ENCODE measurements around the gene NCEH1. TPM values are rescaled to one million over a fixed set of nuclear protein-coding genes. Genes with fewer than 3 reads are reported as not detected.

Gene NCEH1
- polyA plus RNA-seq, 1 of the 3 experiments (the other 2 are of a cell fraction): 7.5 TPM

- no peak for TF ChIP-seq JUND (IDR thresholded peaks at IDR 0.05)
- TF ChIP-seq CHD2 (IDR thresholded peaks at IDR 0.05; ENCODE audit: low read length, partially characterized antibody): no peak
- no peak for TF ChIP-seq POLR2AphosphoS5 (IDR thresholded peaks at IDR 0.05; ENCODE audit: low read depth, low read length)
Observed at GRCh38 chr3:172696357-172696756, 14.5 kb downstream of the NCEH1 start (continued).

GRCh38 chr3:172694573-172695246 lies 16.2 kb downstream of the NCEH1 start:
- Histone ChIP-seq H4K20me1 (ENCODE audit: insufficient read depth) (no peaks in the 10 kb centered on the region), H2AFZ (ENCODE audit: low read depth) (no peak overlapping the region), H3K4me2 (no peak overlapping the region), H3K9me2 (no peaks in the 10 kb centered on the region), H3K36me3 (replicated peaks in 1 of 2; ENCODE audit: control insufficient read depth in 1 of 2, insufficient read depth in 2 of 2, low read length in 1 of 2) (no peaks in the 10 kb centered on the region), H3K4me1 (ENCODE audit: control insufficient read depth in 1 of 2, insufficient read depth in 2 of 2, low read depth in 1 of 2, low read length in 1 of 2) (no peaks in the 10 kb centered on the region), H3K27ac (ENCODE audit: low read depth in 2 of 2, low read length in 1 of 2) (no peak overlapping the region), H3K9me3 (no peaks in the 10 kb centered on the region), H3K79me2 (ENCODE audit: insufficient read depth) (peaks cover 40% of the 10 kb centered on the region; the same call in 1 of the 2 replicates), H3K9ac (no peak overlapping the region), H3F3A (replicated peaks; ENCODE audit: insufficient read depth) (no peaks in the 10 kb centered on the region), H3K4me3 (ENCODE audit: low read depth in 2 of 2, low read length in 1 of 2) (no peak overlapping the region), H3K27me3 (ENCODE audit: insufficient read depth) (no peaks in the 10 kb centered on the region)
- ChIA-PET CTCF (interaction anchor here (1.0 kb wide), 1 partner anchor 21 kb away, joined by 4 read pairs; no protein-coding TSS in a partner anchor), POLR2A (no interaction called here)
- WGBS (ENCODE audit: low lambda C conversion rate): 87% methylated on average over 4 of the region's 4 CpGs
- no peak for TF ChIP-seq SIN3A (IDR thresholded peaks at IDR 0.05; ENCODE audit: borderline replicate concordance, low read depth, low read length)
- TF ChIP-seq RAD21 (IDR thresholded peaks at IDR 0.05; ENCODE audit: low read length): no peak
- no peak for TF ChIP-seq JUND (IDR thresholded peaks at IDR 0.05)
- no peak for TF ChIP-seq MXI1 (IDR thresholded peaks at IDR 0.05; ENCODE audit: low read depth, low read length)
- TF ChIP-seq EP300 (IDR thresholded peaks at IDR 0.05; ENCODE audit: borderline replicate concordance in 1 of 2, low read depth in 1 of 2, low read length in 1 of 2): no peak
- no peak for TF ChIP-seq GATA2 (CRISPR knock-in tag; IDR thresholded peaks at IDR 0.05)
- no peak for TF ChIP-seq TCF12 (IDR thresholded peaks at IDR 0.05)
- no peak for TF ChIP-seq USF1 (IDR thresholded peaks at IDR 0.05; ENCODE audit: borderline replicate concordance, low read depth)
- no peak for TF ChIP-seq RXRA (IDR thresholded peaks at IDR 0.05; ENCODE audit: borderline replicate concordance, low read depth)
- no peak for TF ChIP-seq PBX3 (IDR thresholded peaks at IDR 0.05)
- no peak for TF ChIP-seq ELF1 (IDR thresholded peaks at IDR 0.05)
- TF ChIP-seq YY1 (IDR thresholded peaks at IDR 0.05; ENCODE audit: low read depth): no peak
- TF ChIP-seq CTCF (IDR thresholded peaks at IDR 0.05): no peak
- DNase-seq: no peak
